ENCODE data around the gene TMEM14A.
"Not testable (repeated sequence)": the region's sequence is repeated elsewhere in the genome, so short reads cannot be mapped to it uniquely, and the experiment has no call there.

Gene TMEM14A

DNA sequence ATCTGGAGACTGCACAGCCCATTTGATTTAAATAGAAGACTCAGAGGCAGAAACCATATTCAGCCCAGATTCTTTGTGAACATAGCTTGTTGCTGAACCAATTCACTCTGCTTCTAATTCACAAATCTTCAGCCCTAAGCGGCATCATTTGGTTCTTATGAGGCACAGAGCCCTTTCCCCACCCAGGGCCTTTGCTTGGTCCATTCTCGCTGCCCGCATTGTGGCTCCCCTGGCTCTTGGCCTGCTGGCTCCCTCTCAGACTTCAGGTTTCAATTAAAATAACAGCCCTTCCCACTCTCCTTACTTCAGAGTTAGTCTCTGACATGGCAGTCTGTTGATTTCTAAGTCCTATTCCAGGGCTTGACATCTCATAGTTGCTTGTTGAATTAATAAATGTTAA, 9.4 kb upstream of the TMEM14A start:
- DNase-seq, result no peak

DNA sequence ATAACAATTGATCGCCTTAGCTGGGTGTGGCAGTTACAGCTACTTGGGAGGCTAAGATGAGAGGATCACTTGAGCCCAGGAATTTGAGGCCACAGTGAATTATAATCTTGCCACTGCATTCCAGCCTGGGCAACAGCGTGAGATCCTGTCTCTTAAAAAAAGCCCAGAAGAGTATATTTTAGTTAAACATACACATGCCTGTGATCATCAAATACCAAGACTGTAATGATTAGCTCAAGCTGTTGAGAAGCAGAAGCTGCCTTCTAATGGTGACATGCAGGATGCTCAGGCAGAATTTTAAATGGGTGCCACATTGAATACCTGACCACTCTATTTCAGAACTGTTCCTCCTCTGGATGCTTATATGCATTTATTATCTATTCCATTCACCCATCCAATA, 8.9 kb upstream of the TMEM14A start:
- no peak for DNase-seq

DNA sequence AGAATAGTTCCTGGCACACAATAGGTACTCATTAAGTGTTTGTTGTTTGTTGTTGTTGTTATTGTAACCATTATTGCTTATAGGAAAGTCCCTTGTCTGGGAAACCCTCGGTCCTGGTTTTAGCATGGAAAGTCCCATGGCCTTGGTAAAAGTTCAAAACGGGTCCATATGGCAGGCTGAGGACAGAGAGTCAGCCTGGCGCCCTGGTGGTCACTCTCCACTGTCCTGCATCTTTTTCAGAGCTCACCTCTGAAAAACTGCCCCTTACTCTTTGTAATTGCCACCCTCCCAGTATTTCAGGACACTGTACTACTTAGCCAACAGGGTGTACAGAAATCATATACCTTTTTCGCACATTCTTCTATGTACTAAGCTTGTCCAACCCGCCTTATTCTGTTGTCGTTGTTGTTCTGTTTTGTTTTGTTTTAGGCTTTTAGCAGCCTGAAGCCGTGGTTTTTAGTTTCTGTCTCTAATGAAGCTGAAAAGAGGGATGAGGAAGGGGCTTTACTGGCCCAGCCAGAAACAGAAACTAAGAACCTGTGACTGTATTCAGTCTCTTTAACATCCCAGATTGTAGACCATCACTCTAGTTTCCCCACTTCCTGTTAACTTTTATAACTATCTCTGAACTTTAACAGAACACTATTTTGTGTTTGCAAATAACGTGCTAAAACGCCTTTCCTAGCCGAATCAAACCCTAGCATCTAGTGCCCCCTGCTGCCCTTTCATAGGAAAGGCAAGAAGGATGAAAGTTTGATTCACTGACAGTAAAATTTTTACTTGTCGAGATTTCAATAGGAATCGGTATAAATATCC, 7.6 kb upstream of the TMEM14A start:
- DNase-seq, result peak; percentile 77

DNA sequence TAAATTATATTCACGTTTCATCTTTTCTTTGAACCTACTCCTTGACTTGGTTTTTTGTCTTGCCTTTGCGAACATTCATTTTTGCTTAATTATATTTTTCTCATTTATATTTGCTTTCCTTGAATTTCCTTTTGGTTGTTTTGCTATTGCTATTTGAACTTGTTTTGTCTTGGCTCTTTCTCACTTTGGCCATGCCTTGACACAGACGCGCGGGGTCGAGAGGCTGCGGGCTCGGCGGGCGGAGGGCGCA, 7.1 kb upstream of the TMEM14A start:
- no peak for DNase-seq

DNA sequence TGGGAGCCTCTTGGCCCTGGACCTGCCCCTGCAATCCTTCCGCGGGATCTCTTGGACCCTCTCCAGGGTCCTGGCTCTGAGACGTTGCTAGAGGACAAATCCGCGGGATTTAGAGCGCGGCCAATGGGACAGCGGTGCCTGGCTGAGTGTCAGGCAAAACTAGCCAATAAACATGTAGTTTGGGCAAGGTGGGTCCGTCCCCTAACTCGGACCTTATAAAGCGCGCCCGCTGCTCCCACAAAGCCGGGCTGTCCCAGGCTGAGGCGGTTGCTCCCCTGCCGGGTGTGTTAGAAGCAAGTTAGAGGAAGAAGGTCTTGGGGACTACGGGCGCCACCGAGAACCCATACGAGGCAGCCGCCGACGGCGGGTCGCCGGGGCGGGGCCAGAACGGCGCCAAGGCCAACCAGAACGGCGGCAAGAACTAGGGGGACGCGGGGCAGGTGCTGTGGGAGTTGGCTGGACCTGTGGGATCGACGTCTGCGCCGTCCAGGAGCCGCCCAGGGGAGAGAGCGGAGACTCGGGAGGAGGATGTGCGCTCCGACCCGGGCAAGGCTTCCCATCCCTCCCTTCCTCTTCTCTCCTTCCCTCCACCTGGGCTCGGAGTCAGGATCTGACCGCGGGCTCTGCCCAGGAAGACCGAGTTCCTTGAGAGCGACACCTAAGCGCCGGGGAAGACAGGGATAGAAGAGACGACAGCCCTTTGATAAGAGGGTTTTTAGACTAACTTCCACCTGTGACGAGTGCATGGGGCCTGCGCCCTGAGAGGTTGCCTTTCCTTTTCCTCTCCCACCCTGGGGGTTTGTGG, 6.5 kb upstream of the TMEM14A start:
- peak; percentile 92 for DNase-seq

DNA sequence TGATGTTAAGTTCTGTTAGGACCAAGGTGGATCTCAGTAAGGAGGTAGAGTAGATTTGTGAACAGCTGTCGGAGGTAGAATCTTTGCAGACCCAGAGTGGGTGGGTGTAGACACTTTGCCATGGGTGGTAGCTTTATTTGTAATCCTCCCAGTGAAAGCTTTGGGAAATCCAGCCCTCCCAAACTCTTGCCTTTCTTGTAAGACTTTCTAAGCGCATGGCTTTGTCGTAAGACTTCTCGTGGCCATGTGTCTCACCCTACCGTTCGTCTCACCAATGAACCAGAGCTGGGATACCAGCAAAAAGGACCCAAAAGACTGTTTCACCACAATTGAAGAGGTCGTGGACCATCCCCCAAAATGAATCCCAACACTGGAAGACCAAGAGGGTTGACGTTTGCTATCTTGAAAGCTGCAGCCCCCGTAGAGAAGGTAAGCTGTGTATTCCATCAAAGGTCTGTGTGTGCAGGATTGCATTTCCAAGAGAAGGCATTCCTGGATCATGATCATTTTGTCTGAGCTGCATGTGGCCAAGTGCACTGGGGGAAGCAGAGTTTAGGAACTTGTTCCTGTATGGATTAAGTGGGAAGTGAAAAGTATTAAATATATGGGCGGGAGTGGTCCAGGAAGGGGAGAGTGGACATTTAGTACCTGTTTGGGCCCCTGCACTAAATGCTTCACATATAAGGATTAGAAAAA, 5.8 kb upstream of the TMEM14A start:
- DNase-seq, result no peak

DNA sequence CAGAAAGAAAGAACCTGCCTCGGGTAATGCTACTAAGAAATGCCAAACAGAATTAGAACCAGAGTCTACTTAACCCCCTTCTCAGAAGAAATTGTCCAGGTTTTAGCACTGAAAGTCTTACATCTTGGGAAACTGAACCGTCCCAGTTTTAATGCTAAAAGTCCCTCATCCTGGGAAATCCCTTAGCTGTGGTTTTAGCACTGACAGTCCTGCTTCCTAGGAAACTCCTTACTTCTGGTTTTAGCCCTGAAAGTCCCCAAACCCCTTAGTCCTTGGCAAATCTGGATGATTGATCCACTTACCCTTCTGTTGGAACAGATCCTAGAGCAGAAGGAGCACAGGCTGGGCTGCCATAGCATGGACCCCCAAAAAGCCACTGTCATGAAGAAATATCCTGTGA, 4.8 kb upstream of the TMEM14A start:
- DNase-seq, result no peak

DNA sequence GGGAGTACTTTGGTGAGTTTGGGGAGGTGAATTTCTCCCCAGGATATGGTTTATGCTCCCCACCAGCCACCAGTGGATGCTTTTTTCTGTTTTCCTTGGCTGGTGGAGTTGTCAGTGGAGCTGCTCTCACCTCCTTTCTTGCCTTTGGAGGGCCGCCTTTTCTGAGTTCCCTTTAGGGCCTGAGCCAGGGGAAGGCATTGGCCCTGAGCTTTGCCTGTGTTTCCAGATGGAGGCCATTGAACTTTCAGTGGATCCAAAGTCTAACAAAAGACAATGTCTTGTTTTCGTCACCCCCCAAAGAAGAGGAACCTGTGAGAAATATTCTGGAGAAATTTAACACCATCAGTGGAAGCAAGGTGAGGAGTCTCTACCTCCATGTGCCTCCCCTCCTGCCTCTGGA, 4.4 kb upstream of the TMEM14A start:
- DNase-seq, result no peak

DNA sequence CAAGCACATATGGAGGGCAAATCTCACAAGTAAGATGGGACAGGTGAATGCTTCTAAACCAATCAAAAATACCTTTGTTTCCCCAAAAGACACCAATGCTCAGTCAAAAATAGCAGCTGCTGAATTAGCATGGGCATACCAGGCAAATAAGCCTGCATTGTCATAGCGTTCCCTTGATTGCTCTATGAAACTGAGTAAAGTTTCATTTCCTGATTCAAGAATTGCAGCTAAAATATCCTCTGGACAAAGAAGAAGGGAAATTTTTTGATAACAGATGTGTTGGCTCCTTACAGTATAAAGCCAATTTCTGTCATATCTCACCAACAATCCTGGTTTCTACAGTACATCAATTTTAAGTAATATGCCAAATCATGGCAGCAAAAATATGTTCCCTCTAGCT, 3.3 kb upstream of the TMEM14A start:
- no peak for DNase-seq

DNA sequence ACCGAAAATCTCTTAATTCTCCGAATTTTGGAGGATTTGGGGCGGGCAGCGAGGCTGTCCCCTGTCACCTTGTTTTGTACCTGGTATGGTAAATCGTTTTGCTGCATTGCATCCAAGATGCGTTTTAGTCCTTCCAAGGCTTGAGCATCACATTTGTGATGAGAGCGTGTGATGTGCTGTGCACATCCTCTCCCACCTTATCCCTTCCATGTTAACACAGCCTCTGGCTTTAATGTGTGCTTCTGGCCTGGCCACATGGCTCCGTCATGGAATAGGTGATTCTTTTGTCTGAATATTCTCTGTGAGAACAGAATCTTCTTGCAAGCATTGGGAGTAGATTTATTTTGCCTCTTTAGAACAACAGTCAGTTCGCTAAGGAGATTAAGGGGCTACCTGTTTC, 763 bp downstream of the TMEM14A start:
- DNase-seq, result no peak

DNA sequence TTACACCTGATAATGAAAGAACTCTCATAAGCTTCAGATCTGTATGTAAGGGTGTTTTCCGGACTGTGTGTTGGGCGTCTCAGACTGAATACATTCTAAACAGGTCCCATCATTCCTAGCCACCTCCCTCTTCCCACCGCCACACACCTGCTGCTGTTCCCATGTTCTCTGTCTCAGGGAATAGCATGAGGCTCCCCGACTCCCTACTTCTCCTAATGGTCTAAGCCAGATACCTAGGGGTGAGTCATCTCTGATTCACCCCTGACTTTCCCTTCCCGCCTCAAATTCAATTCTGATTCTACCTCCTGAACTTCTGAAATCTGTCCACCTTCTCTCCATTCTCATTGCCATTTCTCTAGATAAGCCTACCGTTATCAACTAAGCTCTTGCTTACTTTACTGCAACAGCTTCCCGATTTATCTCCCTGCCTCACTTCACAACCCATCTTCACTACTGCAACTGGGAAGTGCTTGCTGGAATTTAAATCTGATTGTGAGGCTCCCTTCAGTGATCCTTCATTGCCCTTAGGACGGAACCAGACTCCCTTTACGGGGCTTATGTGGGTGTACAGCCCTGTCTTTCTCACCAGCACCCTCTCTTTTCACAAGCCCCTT, 1.6 kb downstream of the TMEM14A start:
- no peak for DNase-seq

DNA sequence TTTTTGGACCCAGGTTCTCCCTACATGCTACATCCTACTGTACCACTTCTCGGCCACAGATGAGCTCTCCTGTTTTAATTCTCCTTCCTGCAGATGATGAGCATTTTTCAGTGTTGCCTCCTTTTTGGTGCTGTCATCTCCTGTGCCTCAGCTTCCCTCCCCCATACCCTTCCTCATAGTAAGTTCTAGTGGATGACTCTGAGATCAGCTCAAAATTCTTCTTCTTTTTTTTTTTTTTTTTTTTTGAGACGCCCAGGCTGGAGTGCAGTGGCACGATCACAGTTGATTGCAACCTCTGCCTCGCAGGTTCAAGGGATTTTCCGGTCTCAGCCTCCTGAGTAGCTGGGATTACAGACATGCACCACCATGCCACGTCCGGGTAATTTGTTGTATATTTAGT, 3.8 kb downstream of the TMEM14A start:
- no peak for DNase-seq

DNA sequence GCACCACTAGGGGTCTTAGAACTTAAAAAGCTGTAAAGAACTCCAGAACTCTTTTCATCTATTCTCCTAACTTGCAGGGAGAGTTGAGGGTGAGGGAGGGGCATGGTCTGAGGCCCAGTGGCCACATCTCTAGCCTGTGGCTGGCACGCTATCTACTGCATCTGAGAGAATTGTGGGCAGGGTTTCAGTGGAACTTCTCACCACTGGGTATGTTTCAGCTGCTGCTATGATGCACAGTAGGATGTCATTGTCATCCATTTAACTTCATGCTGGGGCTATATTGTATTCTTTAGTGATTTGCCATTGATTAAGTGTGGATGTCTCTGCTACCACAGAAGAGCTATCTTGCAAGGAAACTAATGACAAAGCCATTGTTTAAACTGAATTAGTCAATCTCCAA, 4.5 kb downstream of the TMEM14A start:
- no peak for DNase-seq

DNA sequence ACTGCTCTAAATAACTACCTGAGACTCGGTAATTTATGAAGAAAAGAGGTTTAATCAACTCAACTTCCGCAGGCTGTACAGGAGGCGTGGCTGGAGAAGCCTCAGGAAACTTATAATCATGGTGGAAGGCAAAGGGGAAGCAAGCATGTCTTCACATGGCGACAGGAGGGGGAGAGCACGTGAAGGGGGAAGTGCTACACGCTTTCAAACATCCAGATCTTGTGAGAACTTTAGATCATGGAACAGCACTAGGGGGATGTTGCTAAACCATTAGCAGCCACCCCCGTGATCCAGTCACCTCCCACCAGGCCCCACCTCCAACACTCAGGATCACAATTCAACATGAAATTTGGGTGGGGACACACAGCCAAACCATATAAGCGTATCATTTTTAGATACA, 5.7 kb downstream of the TMEM14A start:
- not testable (repeated sequence) for DNase-seq

DNA sequence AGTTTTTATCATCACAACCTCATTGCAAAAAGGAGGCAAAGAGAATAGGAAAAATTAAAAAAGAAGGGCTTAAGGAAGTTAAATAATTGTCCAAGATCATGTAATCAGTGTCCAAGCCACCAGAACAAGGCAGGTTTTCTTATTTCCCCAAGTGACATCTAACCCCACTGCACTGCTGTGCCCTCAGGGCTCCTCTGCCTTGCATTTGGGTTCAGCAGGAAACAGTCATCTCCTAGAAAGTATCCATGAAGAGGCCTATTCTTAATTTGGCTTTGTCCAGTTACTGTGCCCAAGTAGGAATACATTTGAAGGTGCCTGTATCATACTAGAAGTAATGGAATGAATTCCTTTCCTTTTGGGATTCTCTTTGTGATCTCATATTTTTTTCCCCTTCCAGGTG, 10.5 kb downstream of the TMEM14A start:
- no peak for DNase-seq

DNA sequence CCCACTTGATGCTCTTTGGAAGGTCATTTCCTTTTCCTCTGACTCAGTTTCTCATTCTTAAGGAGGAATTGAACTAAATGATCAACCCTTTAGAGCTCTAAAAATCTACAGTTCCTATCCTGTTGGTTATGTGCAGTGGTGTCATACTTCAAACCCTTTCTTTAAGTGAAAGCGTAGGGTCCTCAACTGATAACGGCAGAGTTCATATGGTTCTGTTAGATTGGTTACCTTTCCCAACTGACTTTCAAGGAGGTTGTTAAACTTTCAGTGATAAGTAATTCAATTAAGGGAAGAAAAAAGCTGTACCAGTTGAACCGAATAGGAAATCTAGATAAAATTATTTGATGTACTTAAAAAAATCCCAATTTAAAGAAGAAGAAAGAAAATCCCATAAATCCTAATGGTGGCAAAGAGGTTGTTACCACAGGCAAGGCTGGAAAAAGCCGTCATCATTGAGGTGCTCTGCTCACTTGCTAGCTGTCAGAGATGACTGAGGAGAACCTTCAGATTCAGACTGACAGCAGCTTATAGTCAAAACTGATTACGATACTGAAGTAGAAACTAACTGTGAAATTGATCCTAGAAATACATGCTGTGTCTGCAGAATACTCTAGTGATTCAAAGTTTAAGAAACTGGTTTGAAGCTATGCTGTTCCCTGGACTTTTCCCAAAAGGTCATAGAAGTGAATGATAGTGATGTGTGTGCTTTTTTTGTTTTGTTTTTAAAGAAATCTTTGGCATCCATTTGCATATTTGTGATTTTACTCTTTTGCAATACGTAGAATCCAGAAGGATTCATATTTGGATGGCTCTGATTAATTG, 16.2 kb downstream of the TMEM14A start:
- no peak for DNase-seq

DNA sequence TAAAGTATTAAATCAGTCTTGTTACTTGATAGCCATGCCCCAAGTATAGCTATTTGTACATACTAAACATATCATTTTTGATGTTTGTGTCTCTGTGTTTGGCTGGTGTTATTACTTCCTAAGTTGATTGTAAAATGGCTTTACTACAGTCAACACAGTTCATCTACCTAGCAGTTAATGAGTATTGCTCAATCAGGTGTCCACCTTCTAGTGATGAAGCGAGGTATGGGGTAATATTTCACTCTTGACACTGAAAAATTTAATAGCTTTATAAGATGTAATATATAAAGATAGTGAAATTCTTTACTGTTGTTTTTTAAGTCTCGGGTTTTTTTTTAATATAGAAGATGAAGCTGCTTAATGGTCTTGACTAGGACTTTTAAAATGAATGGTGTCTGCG, 18.9 kb downstream of the TMEM14A start:
- DNase-seq, result no peak

DNA sequence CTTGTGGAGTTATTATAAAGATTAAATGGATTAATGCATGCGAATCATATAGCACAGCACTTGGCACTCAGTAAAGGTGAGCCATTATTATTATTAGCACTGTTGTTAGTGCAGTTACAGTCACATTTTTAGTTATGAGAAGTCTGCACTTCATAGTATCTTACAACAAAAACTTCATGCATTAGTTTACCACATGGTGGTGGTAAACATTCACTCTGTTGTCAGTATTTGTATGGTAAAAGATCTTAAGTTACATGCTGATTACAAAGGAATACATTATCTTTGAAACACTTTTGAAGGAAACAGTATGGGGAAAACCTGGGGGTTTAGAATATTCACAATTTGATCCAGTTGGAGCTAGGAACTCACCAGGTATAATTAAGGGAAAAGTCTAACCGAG, 20.8 kb downstream of the TMEM14A start:
- DNase-seq, result no peak

DNA sequence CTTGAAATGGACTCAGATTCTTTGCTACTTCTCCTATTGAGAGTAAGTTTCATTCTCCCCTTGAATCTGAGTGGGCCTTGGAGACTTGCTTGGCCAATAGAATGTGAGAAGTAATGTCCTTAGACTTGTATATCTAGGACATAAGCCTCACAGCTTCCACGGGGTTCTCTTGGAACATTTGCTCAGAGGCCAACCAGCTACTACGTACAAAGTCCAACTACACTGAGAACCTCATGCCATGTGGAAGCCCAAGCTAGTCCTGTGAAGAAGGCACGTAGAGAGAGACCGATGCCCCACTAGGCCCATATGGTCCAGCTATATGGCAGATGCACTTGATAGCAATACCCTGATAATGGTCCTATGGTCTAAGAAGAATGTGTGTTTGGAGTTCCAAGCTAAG, 22.9 kb downstream of the TMEM14A start:
- DNase-seq, result no peak

DNA sequence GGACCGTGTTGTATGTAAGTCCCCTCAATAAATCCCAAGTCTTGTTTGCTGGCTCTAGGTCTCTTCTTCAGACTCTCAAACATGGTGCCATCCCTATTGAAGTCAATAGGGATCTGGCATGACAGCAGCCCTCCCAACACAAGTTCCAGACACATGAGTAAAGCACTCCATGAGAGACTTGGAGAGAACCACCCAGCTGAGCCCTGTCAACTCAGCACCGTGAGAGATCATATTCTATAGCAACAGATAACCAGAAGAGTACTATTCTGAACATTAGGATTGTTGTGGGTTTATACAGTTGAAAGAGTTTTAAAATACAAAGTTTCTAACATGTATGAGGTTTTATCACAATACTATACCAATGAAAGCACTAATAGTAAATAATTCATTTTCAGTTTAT, 23.5 kb downstream of the TMEM14A start:
- DNase-seq, result no peak

DNA sequence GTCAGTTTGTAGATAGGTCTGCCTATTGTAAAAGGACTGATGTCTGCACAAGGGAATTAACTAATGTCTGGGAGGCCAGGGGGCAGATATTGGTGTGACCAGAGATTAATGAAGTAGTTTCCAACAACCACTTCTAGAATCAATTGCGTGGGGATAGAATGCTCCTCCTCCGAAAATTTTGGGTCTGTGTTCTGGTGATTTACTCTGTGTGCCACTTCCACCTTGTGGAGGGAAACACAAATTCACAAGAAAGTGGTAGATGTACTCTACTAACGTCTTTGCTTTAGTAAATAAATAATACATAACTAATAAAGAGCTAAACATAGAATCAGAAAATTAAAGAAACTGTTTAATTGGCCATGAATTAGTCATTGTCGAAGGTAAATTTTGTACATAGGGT, 25.5 kb downstream of the TMEM14A start:
- DNase-seq, result no peak

DNA sequence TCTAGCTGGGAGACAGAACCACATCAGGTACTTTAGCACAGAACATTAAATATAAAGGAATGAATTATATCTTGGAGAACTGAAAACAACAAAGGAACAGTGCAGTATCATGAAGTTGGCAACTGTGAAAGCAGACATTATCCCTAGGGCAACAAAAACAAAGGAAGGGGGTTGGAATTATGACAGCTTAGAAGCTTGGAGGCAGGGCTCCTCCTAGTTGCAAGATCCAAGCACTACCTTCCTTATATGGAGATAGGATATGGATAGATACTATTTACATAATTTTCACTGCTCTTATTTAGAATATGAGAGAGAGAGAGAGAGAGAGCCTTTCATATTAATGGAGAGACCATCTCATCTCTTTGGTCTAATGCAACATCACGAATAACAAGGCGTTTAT, 27.0 kb downstream of the TMEM14A start:
- no peak for DNase-seq

DNA sequence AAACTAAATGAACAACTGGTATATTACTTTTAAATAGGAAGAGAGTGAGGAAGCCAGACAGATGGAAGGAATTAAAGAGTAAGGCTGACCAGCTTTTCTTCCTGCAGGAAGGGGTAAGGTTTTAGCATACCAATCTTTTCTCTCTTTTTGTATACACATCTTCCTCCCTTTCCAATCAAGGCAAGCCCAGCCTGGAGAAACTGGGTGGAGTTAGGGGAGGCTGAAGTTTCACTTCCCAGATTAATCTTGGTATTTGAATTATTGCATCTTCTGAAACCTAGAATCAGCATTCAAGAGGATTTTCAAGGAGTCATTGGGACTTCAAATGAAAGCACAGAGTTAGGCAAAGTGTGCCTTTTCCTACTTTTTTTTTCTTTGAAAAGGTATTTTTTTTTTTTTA, 33.1 kb downstream of the TMEM14A start:
- no peak for DNase-seq

Measured in midbrain (tissue), 1 donor.